Measurements from ENCODE around the gene UBB. TPM values are rescaled to one million over a fixed set of nuclear protein-coding genes. Genes with fewer than 3 reads are reported as not detected.
A peak's percentile ranks its signal among the peaks of the same experiment; 100 is the strongest.

UBB gene
- total RNA-seq, 1 experiment from 2014 or later: 2,439 TPM

- DNase-seq (ENCODE audit: low spot score): peak; percentile 36
Observed at GRCh38 chr17:16417896-16418684, 37.2 kb downstream of the UBB start.

- DNase-seq (ENCODE audit: low spot score): no peak
Observed at GRCh38 chr17:16418685-16419068, 37.8 kb downstream of the UBB start.

GRCh38 chr17:16419074-16419928, 38.4 kb downstream of the UBB start:
- peak; percentile 96 for DNase-seq (ENCODE audit: low spot score)

- peak; percentile 92 for DNase-seq (ENCODE audit: low spot score)
Observed at GRCh38 chr17:16419929-16420271, 39.0 kb downstream of the UBB start.

GRCh38 chr17:16422416-16422815, 41.5 kb downstream of the UBB start:
- no peak for DNase-seq (ENCODE audit: low spot score)

- DNase-seq (ENCODE audit: low spot score): no peak
Observed at GRCh38 chr17:16423226-16423872, 42.5 kb downstream of the UBB start.

GRCh38 chr17:16425202-16425601, 44.3 kb downstream of the UBB start:
- no peak for DNase-seq (ENCODE audit: low spot score)

GRCh38 chr17:16425698-16426659, 45.1 kb downstream of the UBB start:
- no peak for DNase-seq (ENCODE audit: low spot score)

GRCh38 chr17:16427020-16427419, 46.1 kb downstream of the UBB start:
- no peak for DNase-seq (ENCODE audit: low spot score)

- no peak for DNase-seq (ENCODE audit: low spot score)
Observed at GRCh38 chr17:16428098-16428882, 47.4 kb downstream of the UBB start.

GRCh38 chr17:16429083-16429482, 48.2 kb downstream of the UBB start:
- DNase-seq (ENCODE audit: low spot score): no peak

- no peak for DNase-seq (ENCODE audit: low spot score)
Observed at GRCh38 chr17:16430650-16431049, 49.8 kb downstream of the UBB start.

GRCh38 chr17:16432017-16432416, 51.1 kb downstream of the UBB start:
- DNase-seq (ENCODE audit: low spot score): no peak

Other genes with a start within 250 kb of the UBB start
- gene NCOR1, start 165.6 kb upstream of the UBB start, total RNA-seq (2014; rRNA removed; shearing (Covaris generic)): 73.1 and 95.9 TPM in 2 replicates
- 16.4 and 29.3 TPM in 2 replicates for gene PIGL, start 163.9 kb upstream of the UBB start, total RNA-seq (2014; rRNA removed; shearing (Covaris generic))
- 22.2 and 29.7 TPM in 2 replicates for gene CENPV, start 27.6 kb upstream of the UBB start, total RNA-seq (2014; rRNA removed; shearing (Covaris generic))
- 0.38 TPM in 1 of 2 replicates, not detected in the other for gene TRPV2, start 34.5 kb downstream of the UBB start, total RNA-seq (2014; rRNA removed; shearing (Covaris generic))
- gene LRRC75A, start 111.1 kb downstream of the UBB start, total RNA-seq (2014; rRNA removed; shearing (Covaris generic)): 3.4 and 7.4 TPM in 2 replicates
- gene ZNF287, start 188.1 kb downstream of the UBB start, total RNA-seq (2014; rRNA removed; shearing (Covaris generic)): 3.1 and 4.1 TPM in 2 replicates